Transverse colon (tissue), 4 donors: ENCODE results near the gene MGST1. TPM values are rescaled to one million over a fixed set of nuclear protein-coding genes. Genes with fewer than 3 reads are reported as not detected.
A peak's percentile ranks its signal among the peaks of the same experiment; 100 is the strongest.

Experiments
- DNase-seq: peaks from one replicate; pipeline ENCODE4 v3.0.0-alpha.2; 2019
- H3K27ac ChIP-seq, 4 donors: fragments of 200-600 bp; sonication (generic); 2 replicates each; pipeline ENCODE4 v1.5.1; 2016 to 2018; ENCODE audit warnings: inconsistent platforms in 4 of 4
- H3K27me3 ChIP-seq: fragments of 200-600 bp; sonication (generic); 2 replicates; pipeline ENCODE4 v1.5.1; 2017; ENCODE audit warnings: inconsistent platforms
- H3K36me3 ChIP-seq, 4 donors: fragments of 200-600 bp; sonication (generic); 2 replicates each; pipeline ENCODE4 v1.5.1; 2017 to 2019; ENCODE audit warnings: inconsistent platforms in 4 of 4
- H3K4me1 ChIP-seq, 4 donors: fragments of 200-600 bp; sonication (generic); 2 replicates each; pipeline ENCODE4 v1.5.1; 2017 to 2020; ENCODE audit warnings: inconsistent platforms in 4 of 4
- H3K4me3 ChIP-seq, 4 donors: fragments of 200-600 bp; sonication (generic); 1 replicate in 1 of 4; 2 replicates in 3 of 4; pipeline versions ENCODE4 v1.5.1 to v1.6.1; 2017 to 2019; ENCODE audit warnings: inconsistent platforms in 4 of 4
- H3K9me3 ChIP-seq, 2 donors: fragments of 200-600 bp; sonication (generic); 2 replicates each; pipeline ENCODE4 v1.5.1; 2017 to 2019; ENCODE audit warnings: inconsistent platforms in 2 of 2
- CTCF ChIP-seq, 5 experiments: fragments of 200-600 bp in 3 of 5; fragments of 450-650 bp in 2 of 5; sonication (generic) in 3 of 5; IDR thresholded peaks; 1 replicate in 2 of 5; 2 replicates in 3 of 5; pipeline ENCODE4 v1.5.1; 2016 to 2017; ENCODE audit warnings: antibody characterized with exemption in 5 of 5, inconsistent platforms in 3 of 5, mild to moderate bottlenecking in 2 of 5, moderate library complexity in 1 of 5
- EP300 ChIP-seq: sonication (generic); formaldehyde crosslinking; IDR thresholded peaks from one replicate; pipeline ENCODE4 v1.6.1; 2017; ENCODE audit warnings: antibody characterized with exemption, low read depth
- POLR2A ChIP-seq: fragments of 450-650 bp; IDR thresholded peaks from one replicate; pipeline ENCODE4 v1.6.1; 2016; ENCODE audit warnings: antibody characterized with exemption, mild to moderate bottlenecking, moderate library complexity
- POLR2AphosphoS5 ChIP-seq, 3 donors: sonication (generic); formaldehyde crosslinking; IDR thresholded peaks; one replicate each; pipeline ENCODE4 v1.6.1; 2016; ENCODE audit warnings: antibody characterized with exemption in 3 of 3
- whole genome bisulfite sequencing, 2 donors: methylation state at CpG; one replicate each; pipeline ENCODE4 v1.1.5; 2018; ENCODE audit warnings: low coverage in 1 of 2; 5-methylcytosine and 5-hydroxymethylcytosine counted together
- in situ Hi-C, 4 donors: fragments of 200-750 bp; cut with MboI; loops; one replicate each; pipeline versions ENCODE4 v1.15.0 to v1.15.1; 2017; ENCODE audit warnings: low sequenced_read_pairs in 3 of 4, low pct_ligation_motif_present in 1 of 4, low pct_unique_long_range_greater_than_20kb in 1 of 4
- intact Hi-C: fragments of 100-400 bp; cut with DNase I; formaldehyde crosslinking; loops from one replicate; pipeline ENCODE4 v1.15.1; 2023; ENCODE audit warnings: low total_unique reads
- total RNA-seq, 4 donors: library from RNA; depleted of rRNA; stranded (reverse); fragments of >200 nt; gene quantifications; one replicate each; pipeline ENCODE4 v1.1.0, GENCODE V29; 2016

The MGST1 gene
- 1,000 to 10,000 TPM in 1 of 4 donors, 100 to 1,000 TPM in 2, 10 to 100 TPM in 1; 58.7 to 1,102 (median 246) TPM for total RNA-seq

- intact Hi-C loops: no loop called here
- DNase-seq: peak; percentile 77
- Histone ChIP-seq H3K9me3 (no peaks in the 10 kb centered on the region), H3K27me3 (no peaks in the 10 kb centered on the region), H3K4me3 (peak within 1 kb of the TSS; percentile 12 to 55 (median 46)), H3K36me3 (no peaks in the 10 kb centered on the region), H3K4me1 (peaks cover 0 to 49% (median 20%) of the 10 kb centered on the region in 4 donors), H3K27ac (peak within 1 kb of the TSS; percentile 77 to 88 (median 82))
- in situ Hi-C loops: no loop called here
- TF ChIP-seq POLR2AphosphoS5 (IDR thresholded peaks at IDR 0.05): peak; percentile 67 to 87 (median 77)
- TF ChIP-seq CTCF (IDR thresholded peaks at IDR 0.05): no peak
- TF ChIP-seq POLR2A: peak; percentile 86
- no peak for TF ChIP-seq EP300
- 9 to 12% methylated on average over 11 to 31 of the region's 31 CpGs for WGBS, 2 donors
These were observed at the start of gene MGST1 for GRCh38 chr12:16347391-16348298. Gene MGST1 (plus strand): TSS chr12:16347645. CDS start chr12:16354253, 6,608 bp downstream.

GRCh38 chr12:16299403-16299802 is 48.0 kb upstream of the MGST1 start:
- H3K36me3 ChIP-seq: no peaks in the 10 kb centered on the region
- 34 to 48% methylated on average over 2 of the region's 2 CpGs for WGBS, 2 donors
- no peak overlapping the region for H3K4me3 ChIP-seq
- DNase-seq: peak; percentile 47
- no peaks in the 10 kb centered on the region for H3K9me3 ChIP-seq
- in situ Hi-C loops: no loop called here
- peaks cover 0 to 21% (median 3%) of the 10 kb centered on the region in 4 donors for H3K4me1 ChIP-seq
- intact Hi-C loops: no loop called here
- no peak overlapping the region for H3K27ac ChIP-seq
- H3K27me3 ChIP-seq: no peaks in the 10 kb centered on the region
- TF ChIP-seq EP300 (no peak), CTCF (IDR thresholded peaks at IDR 0.05) (no peak), POLR2A (no peak), POLR2AphosphoS5 (IDR thresholded peaks at IDR 0.05) (no peak)

- in situ Hi-C loops (no loop called here), intact Hi-C loops (no loop called here)
- DNase-seq: no peak
- 71 to 78% methylated on average over 1 of the region's 1 CpG for WGBS, 2 donors
- no peak overlapping the region for H3K27ac ChIP-seq
- H3K4me3 ChIP-seq: no peak overlapping the region
- no peaks in the 10 kb centered on the region for H3K9me3 ChIP-seq
- TF ChIP-seq EP300 (no peak), POLR2AphosphoS5 (IDR thresholded peaks at IDR 0.05) (no peak), CTCF (IDR thresholded peaks at IDR 0.05) (no peak), POLR2A (no peak)
- H3K36me3 ChIP-seq: no peaks in the 10 kb centered on the region
- no peaks in the 10 kb centered on the region for H3K27me3 ChIP-seq
- H3K4me1 ChIP-seq: peaks cover 0 to 16% (median 0%) of the 10 kb centered on the region in 4 donors
These were observed 47.3 kb upstream of the MGST1 start for GRCh38 chr12:16300122-16300521.

- TF ChIP-seq POLR2AphosphoS5 (IDR thresholded peaks at IDR 0.05): no peak
- TF ChIP-seq POLR2A: no peak
- TF ChIP-seq CTCF (IDR thresholded peaks at IDR 0.05): no peak
- no peak for TF ChIP-seq EP300
- DNase-seq: no peak
- Histone ChIP-seq H3K27me3 (no peaks in the 10 kb centered on the region), H3K9me3 (no peaks in the 10 kb centered on the region), H3K4me1 (peaks cover 0 to 16% (median 0%) of the 10 kb centered on the region in 4 donors), H3K4me3 (no peak overlapping the region), H3K36me3 (no peaks in the 10 kb centered on the region), H3K27ac (peak overlapping the region in 1 of 4 donors; percentile 19)
- intact Hi-C loops: no loop called here
- 84 to 85% methylated on average over 7 of the region's 7 CpGs for WGBS, 2 donors
- in situ Hi-C loops: no loop called here
These were observed 46.7 kb upstream of the MGST1 start for GRCh38 chr12:16300736-16301135.
